Vagina (tissue), 2 donors: Measurements from ENCODE around the gene SBSN.

Source experiments
- POLR2AphosphoS5 ChIP-seq, 2 donors: sonication (generic); formaldehyde crosslinking; IDR thresholded peaks; one replicate each; pipeline ENCODE4 v1.9.0; 2017; ENCODE audit warnings: antibody characterized with exemption in 2 of 2, mild to moderate bottlenecking in 2 of 2, low read depth in 1 of 2; ENCODE audit not compliant: insufficient read depth in 1 of 2
- TF ChIP-seq, protein P1 (sequence below), 3 experiments: fragments of 450-650 bp in 2 of 3; fragments of 200-600 bp in 1 of 3; sonication (generic) in 1 of 3; IDR thresholded peaks; one replicate each; pipeline ENCODE4 v1.5.1; 2017 to 2019; ENCODE audit warnings: antibody characterized with exemption in 3 of 3, mild to moderate bottlenecking in 2 of 3, moderate library complexity in 2 of 3

- TF ChIP-seq, protein P1, sequence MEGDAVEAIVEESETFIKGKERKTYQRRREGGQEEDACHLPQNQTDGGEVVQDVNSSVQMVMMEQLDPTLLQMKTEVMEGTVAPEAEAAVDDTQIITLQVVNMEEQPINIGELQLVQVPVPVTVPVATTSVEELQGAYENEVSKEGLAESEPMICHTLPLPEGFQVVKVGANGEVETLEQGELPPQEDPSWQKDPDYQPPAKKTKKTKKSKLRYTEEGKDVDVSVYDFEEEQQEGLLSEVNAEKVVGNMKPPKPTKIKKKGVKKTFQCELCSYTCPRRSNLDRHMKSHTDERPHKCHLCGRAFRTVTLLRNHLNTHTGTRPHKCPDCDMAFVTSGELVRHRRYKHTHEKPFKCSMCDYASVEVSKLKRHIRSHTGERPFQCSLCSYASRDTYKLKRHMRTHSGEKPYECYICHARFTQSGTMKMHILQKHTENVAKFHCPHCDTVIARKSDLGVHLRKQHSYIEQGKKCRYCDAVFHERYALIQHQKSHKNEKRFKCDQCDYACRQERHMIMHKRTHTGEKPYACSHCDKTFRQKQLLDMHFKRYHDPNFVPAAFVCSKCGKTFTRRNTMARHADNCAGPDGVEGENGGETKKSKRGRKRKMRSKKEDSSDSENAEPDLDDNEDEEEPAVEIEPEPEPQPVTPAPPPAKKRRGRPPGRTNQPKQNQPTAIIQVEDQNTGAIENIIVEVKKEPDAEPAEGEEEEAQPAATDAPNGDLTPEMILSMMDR (IDR thresholded peaks at IDR 0.05) = no peak
- no peak for TF ChIP-seq POLR2AphosphoS5 (IDR thresholded peaks at IDR 0.05; ENCODE audit: insufficient read depth in 1 of 2, low read depth in 1 of 2)
Observed at GRCh38 chr19:35488677-35489076, 39.4 kb downstream of the SBSN start.
